Mucosa of stomach (tissue), 1 donor: ENCODE data around the gene KLHDC3.
"Not testable (repeated sequence)": the region's sequence is repeated elsewhere in the genome, so short reads cannot be mapped to it uniquely, and the experiment has no call there.

Source experiments
- H3K27me3 ChIP-seq: one replicate; pipeline ENCODE4 v1.7.0; 2013; ENCODE audit warnings: mild to moderate bottlenecking, low read length; ENCODE audit not compliant: control insufficient read depth, insufficient read depth
- H3K36me3 ChIP-seq: one replicate; pipeline ENCODE4 v1.7.0; 2013; ENCODE audit warnings: low read length; ENCODE audit not compliant: control insufficient read depth, insufficient read depth
- H3K4me1 ChIP-seq: one replicate; pipeline ENCODE4 v1.7.0; 2013; ENCODE audit warnings: mild to moderate bottlenecking, low read length; ENCODE audit not compliant: control insufficient read depth, insufficient read depth
- H3K4me3 ChIP-seq: one replicate; pipeline ENCODE4 v1.7.0; 2013; ENCODE audit warnings: low read length
- H3K9ac ChIP-seq: one replicate; pipeline ENCODE4 v1.7.0; 2013; ENCODE audit warnings: mild to moderate bottlenecking, low read length, moderate library complexity
- H3K9me3 ChIP-seq: one replicate; pipeline ENCODE4 v1.7.0; 2013; ENCODE audit warnings: mild to moderate bottlenecking, low read length, moderate library complexity; ENCODE audit not compliant: control insufficient read depth
- donor health status: Pancreatic carcinoma.

The KLHDC3 gene

GRCh38 chr6:42996513-42996912 lies 17.5 kb upstream of the KLHDC3 start:
- Histone ChIP-seq H3K4me1 (no peaks in the 10 kb centered on the region), H3K9me3 (no peaks in the 10 kb centered on the region), H3K4me3 (no peak overlapping the region), H3K27me3 (no peaks in the 10 kb centered on the region), H3K36me3 (no peaks in the 10 kb centered on the region), H3K9ac (no peak overlapping the region)

- not testable (repeated sequence) for H3K27me3 ChIP-seq, H3K9ac ChIP-seq, H3K4me3 ChIP-seq, H3K9me3 ChIP-seq, H3K36me3 ChIP-seq, H3K4me1 ChIP-seq
Observed at GRCh38 chr6:42998205-42998604, 15.8 kb upstream of the KLHDC3 start.

GRCh38 chr6:43001843-43002242 lies 12.2 kb upstream of the KLHDC3 start:
- Histone ChIP-seq H3K9me3 (no peaks in the 10 kb centered on the region), H3K36me3 (no peaks in the 10 kb centered on the region), H3K9ac (no peak overlapping the region), H3K4me3 (no peak overlapping the region), H3K27me3 (no peaks in the 10 kb centered on the region), H3K4me1 (no peaks in the 10 kb centered on the region)

DNA sequence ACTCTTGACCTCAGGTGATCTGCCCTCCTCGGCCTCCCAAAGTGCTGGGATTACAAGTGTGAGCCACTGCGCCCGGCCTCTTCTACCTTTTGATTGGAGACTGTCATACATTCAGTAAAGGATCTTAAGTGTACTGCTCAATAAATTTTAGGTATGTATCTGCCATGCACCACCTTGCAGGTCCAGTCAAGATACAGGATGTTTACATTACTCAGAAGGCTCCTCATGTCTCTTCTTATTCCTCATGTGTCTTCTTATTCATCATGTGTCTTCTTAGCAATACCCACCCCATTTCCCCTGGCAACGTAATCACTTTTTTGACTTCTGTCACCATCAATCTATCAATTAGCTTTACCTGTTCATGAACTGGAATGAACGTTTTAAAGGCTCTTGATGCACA lies 8.2 kb upstream of the KLHDC3 start:
- Histone ChIP-seq H3K4me3 (no peak overlapping the region), H3K36me3 (peaks cover 13% of the 10 kb centered on the region), H3K27me3 (no peaks in the 10 kb centered on the region), H3K9ac (no peak overlapping the region), H3K9me3 (no peaks in the 10 kb centered on the region), H3K4me1 (no peaks in the 10 kb centered on the region)

GRCh38 chr6:43006251-43006650 lies 7.8 kb upstream of the KLHDC3 start:
- no peaks in the 10 kb centered on the region for H3K9me3 ChIP-seq
- peaks cover 17% of the 10 kb centered on the region for H3K36me3 ChIP-seq
- no peaks in the 10 kb centered on the region for H3K4me1 ChIP-seq
- H3K27me3 ChIP-seq = no peaks in the 10 kb centered on the region
- no peak overlapping the region for H3K9ac ChIP-seq
- H3K4me3 ChIP-seq = no peak overlapping the region

DNA sequence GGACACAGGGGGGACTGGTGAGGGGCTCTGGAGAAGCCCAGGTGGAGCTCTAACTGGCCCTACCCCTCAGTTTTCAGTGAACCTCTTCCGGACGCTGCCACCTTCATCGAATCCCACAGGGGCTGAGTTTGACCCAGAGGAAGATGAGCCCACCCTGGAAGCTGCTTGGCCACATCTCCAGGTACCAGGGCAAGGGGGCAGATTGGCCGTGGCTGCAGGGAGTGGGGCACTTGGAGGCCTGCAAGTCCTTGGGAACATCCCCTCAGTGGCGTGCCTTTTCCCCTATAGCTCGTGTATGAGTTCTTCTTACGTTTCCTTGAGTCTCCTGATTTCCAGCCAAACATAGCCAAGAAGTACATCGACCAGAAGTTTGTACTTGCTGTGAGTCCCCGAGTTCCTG lies 6.9 kb upstream of the KLHDC3 start:
- H3K9me3 ChIP-seq = no peaks in the 10 kb centered on the region
- H3K27me3 ChIP-seq = no peaks in the 10 kb centered on the region
- peaks cover 26% of the 10 kb centered on the region for H3K36me3 ChIP-seq
- H3K9ac ChIP-seq = no peak overlapping the region
- H3K4me3 ChIP-seq = no peak overlapping the region
- H3K4me1 ChIP-seq = peaks cover 2% of the 10 kb centered on the region

- Histone ChIP-seq H3K27me3 (no peaks in the 10 kb centered on the region), H3K9me3 (no peaks in the 10 kb centered on the region), H3K36me3 (peaks cover 28% of the 10 kb centered on the region), H3K9ac (no peak overlapping the region), H3K4me1 (peaks cover 15% of the 10 kb centered on the region), H3K4me3 (no peak overlapping the region)
Observed at GRCh38 chr6:43009124-43009523, 4.9 kb upstream of the KLHDC3 start.

- H3K36me3 ChIP-seq = peaks cover 28% of the 10 kb centered on the region
- no peak overlapping the region for H3K4me3 ChIP-seq
- no peaks in the 10 kb centered on the region for H3K9me3 ChIP-seq
- peaks cover 27% of the 10 kb centered on the region for H3K4me1 ChIP-seq
- no peaks in the 10 kb centered on the region for H3K27me3 ChIP-seq
- no peak overlapping the region for H3K9ac ChIP-seq
Observed at GRCh38 chr6:43011207-43011606, 2.8 kb upstream of the KLHDC3 start.

- no peaks in the 10 kb centered on the region for H3K27me3 ChIP-seq
- H3K4me1 ChIP-seq = peaks cover 36% of the 10 kb centered on the region
- H3K9ac ChIP-seq = no peak overlapping the region
- H3K9me3 ChIP-seq = no peaks in the 10 kb centered on the region
- H3K36me3 ChIP-seq = peaks cover 28% of the 10 kb centered on the region
- no peak overlapping the region for H3K4me3 ChIP-seq
Observed at GRCh38 chr6:43012364-43012763, 1.7 kb upstream of the KLHDC3 start.

DNA sequence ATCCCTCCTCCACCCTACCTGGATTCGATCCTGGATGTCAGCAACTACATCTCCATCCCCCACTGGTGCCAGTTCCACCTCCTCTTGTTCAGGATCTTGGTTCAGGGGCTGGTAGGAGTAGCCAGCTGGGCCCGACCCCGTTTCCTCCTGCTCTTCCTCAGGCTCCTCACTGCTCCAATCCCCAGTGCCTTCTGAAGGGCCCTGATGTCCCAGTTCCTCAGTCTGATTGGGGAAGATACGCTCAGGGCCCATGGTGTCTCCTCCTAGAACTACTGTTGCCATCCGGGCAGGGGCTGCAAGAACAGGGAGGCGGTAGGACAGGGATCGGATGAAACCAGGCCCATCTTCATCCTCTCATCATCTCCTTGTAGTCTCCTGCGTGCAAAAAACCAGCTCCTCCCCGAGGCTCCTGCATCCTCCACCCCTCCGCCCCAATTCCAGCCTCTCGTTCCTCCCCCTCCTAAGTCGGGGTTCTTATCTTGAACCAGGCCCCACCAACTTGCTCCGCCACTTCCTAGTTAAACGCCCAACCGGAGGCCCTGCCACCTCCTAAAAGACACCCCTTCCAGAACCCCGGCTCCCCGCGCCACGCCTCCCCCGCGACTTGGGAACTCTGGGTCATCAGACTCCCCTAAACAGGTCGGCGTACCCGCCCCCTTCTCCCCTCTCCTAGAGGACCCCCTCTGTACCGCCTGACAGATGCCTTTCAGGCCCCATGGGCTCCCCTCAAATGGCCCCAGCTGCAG lies 779 bp upstream of the KLHDC3 start:
- peak overlapping the region; percentile 73 for H3K9ac ChIP-seq
- no peaks in the 10 kb centered on the region for H3K9me3 ChIP-seq
- H3K4me1 ChIP-seq = peaks cover 36% of the 10 kb centered on the region
- H3K27me3 ChIP-seq = no peaks in the 10 kb centered on the region
- H3K36me3 ChIP-seq = peaks cover 27% of the 10 kb centered on the region
- peak overlapping the region; percentile 3 for H3K4me3 ChIP-seq

GRCh38 chr6:43014434-43014909 lies 423 bp downstream of the KLHDC3 start:
- peaks cover 21% of the 10 kb centered on the region for H3K36me3 ChIP-seq
- peak overlapping the region; percentile 65 for H3K9ac ChIP-seq
- H3K9me3 ChIP-seq = no peaks in the 10 kb centered on the region
- H3K4me3 ChIP-seq = peak overlapping the region; percentile 72
- no peaks in the 10 kb centered on the region for H3K27me3 ChIP-seq
- H3K4me1 ChIP-seq = peaks cover 36% of the 10 kb centered on the region

DNA sequence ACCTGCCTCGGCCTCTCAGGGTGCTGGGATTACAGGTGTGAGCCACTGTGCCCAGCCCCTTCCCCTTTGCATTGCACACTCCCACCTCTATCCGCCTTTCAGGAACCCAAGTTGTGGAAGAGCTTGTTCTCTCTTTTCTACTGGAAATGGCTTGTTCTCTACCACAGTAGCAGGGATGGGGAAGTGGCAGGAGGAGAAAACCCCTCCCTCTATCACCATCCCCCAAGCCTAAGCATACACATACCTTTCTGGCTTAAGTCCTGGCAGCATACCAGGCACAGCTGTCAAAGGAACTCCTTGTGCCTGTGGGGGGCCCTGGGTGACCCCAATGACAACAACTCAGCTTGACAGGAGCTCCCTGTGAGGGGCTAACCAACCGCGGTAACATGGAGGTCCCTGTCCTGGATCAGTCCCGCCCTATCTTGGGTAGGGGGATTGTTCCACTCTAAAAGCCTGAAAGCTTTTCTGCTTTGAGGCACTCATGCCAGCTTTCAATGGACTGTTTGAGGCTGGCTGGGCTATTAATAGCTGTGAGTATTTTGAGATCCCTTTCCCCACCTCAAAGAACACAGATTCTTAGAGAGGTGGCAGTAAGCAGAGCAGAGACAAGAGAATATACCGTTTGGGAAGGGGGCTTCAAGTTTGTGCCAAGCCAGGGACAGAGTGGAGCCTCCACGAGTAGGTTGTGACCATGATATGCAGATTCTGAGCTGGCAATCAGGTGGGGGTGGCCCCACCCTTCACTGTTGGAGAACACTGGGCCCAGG lies 2.3 kb downstream of the KLHDC3 start:
- Histone ChIP-seq H3K9me3 (no peaks in the 10 kb centered on the region), H3K27me3 (no peaks in the 10 kb centered on the region), H3K9ac (peak overlapping the region; percentile 13), H3K4me3 (no peak overlapping the region), H3K36me3 (peaks cover 10% of the 10 kb centered on the region), H3K4me1 (peaks cover 44% of the 10 kb centered on the region)
